NCI-H2171 treated with DMSO at 0.1 percent for 48 hours (cell line): Measurements from ENCODE around the gene PCP2.

Experiments used
- DNase-seq: peaks from one replicate; lab custom pipeline; 2025; lab: John Stamatoyannopoulos, UW

The PCP2 gene

DNA sequence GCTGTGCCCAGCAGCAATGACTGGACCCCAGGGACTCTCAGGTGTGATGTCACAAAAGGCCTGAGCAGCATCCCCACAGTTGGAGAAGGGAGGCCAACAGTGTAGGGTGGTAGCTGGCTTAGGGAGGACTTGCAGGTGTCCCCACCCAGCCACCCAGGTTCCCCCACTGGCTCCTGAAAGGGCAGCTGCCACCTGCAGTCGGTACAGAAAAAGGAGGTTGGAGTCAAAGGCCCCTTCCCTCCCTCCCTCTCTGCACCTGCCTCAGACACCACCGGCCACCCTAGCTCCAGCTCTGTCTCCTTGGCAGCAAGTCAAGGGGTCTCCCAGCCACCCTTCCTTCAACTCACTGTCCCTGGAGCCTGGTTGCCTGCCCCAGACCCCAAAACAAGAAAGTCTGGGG lies at the start of gene PCP2:
Gene PCP2 (minus strand): TSS at position 22 of the 400 bp plus-strand sequence. CDS start 262 bp downstream, outside the sequence.
- no peak for DNase-seq

DNA sequence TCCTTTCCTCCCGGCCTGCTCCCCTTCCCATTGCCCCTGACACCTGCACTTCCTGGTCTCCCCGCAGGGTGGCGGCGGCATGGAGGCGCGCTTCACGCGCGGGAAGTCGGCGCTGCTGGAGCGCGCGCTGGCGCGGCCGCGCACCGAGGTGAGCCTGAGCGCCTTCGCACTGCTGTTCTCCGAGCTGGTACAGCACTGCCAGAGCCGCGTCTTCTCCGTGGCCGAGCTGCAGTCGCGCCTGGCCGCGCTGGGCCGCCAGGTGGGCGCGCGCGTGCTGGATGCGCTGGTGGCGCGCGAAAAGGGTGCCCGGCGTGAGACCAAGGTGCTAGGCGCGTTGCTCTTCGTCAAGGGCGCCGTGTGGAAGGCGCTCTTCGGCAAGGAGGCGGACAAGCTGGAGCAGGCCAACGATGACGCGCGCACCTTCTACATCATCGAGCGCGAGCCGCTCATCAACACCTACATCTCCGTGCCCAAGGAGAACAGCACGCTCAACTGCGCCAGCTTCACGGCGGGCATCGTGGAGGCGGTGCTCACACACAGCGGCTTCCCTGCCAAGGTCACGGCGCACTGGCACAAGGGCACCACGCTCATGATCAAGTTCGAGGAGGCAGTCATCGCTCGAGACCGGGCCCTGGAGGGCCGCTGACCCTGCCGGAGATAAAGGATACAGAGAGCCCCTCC lies 48.8 kb upstream of the PCP2 start:
- no peak for DNase-seq

DNA sequence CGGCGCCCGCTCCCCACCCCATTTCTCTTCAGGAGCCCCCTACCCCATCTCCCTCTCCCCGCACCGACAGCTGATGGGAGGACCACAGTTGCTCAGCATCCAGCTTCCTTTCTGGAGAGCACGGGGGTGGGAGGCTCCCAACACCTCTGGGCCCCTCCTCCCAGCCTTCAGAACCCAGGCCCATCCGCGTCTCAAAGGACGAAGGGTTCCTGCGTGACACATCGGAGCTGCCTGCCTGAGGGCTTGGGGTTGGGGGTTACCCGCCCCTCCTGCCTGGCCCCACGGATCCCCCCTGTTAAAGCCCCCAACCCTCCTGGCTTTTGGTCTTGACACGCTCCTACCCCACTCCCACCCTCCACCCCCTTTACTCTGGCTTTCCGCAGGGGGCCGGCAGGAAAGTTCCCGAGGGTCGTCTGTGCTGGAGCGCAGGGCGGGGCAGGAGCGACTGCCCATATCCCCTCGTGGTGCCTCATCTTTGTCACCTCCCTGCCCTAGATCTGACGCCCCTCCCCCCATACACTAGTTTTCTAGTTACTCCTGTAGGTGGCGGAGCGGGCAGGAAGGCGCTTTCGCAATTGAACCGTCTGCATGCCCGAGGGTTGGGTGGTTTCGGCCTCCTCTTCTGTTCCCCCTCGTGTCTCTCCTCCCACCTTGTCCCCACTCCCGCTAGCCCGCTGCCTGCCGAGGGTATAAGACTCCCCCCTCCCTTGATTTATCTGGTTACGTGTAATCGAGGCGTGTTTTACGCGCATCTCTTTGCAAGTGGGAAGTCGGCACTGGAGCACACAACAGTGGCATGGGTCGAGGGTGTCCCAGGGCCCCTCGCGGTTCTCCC lies 48.0 kb upstream of the PCP2 start:
- DNase-seq, result peak; percentile 33

DNA sequence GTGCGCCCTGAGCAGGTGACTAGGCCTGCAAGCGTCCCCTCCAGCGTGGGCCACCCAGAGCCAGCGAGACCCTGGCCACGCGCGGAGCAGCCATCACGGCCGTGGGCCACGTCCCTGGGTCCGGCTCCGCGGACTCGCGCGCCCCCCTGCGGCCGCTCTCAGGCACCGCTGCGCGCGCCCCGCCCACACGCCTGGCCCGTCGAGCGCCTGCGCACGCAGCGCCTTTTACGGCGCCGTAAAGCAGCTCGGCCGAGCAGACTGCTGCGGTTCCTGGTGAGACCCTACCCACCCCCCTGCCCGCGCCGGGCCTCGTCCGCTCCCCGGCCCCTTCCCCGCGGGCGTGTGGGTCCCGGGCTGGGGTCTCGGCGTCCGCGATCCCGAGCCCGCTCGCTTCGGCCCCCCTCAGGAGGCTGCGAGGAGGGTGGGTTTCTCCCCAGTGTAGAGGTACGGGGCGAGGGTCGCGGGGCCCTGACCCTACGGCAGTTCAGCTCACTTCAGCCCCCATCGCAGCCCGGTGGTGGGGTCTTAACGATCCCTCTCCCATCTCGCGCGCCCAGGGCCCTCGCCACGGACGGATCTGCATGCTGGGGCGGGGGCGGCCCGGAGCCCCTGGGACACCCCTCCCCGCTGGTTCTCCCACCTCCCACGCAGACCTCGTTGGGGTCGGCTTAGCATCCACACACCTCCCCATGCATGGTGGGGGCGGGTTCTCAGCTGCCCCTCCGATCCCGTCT lies 47.3 kb upstream of the PCP2 start, which contains the start of gene TRAPPC5:
Gene TRAPPC5 (plus strand): TSS at position 228 of the 734 bp plus-strand sequence. CDS start 1,421 bp downstream, outside the sequence.
- peak; percentile 71 for DNase-seq

DNA sequence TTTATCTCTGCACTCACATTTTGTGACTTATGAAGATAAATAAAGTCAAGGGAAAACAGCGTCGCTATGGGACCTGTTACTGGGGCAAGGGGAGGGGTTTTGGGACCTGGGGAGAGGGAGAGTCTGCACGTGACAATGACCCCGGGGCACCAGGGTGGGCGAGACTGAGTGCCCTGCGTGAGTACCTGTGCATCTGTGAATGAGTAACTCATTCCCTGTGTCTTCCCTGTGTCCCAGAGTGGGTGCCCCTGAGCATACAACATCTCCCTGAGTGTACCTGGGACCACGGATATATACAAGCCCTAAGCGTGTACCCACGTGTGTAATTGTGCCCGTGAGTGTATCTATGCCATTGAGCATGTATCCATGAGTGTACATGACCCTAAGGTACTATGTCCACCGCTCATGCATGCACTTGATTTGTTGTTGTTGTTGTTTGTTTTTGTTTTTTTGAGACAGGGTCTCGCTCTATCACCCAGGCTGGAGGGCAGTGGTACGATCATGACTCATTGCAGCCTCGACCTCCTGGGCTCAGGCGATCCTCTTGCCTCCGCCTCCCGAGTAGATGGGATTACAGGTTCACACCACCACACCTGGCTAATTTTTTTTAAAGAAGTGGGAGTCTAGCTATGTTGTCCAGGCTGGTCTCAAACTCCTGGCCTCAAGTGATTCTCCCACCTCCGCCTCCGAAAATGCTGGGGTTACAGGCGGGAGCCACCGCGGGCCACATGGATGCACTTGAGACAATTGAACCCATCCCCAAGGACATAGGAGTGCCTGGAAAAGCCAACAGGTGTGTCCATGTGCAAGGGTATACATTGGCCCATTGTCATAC lies 46.5 kb upstream of the PCP2 start:
- DNase-seq, result no peak

DNA sequence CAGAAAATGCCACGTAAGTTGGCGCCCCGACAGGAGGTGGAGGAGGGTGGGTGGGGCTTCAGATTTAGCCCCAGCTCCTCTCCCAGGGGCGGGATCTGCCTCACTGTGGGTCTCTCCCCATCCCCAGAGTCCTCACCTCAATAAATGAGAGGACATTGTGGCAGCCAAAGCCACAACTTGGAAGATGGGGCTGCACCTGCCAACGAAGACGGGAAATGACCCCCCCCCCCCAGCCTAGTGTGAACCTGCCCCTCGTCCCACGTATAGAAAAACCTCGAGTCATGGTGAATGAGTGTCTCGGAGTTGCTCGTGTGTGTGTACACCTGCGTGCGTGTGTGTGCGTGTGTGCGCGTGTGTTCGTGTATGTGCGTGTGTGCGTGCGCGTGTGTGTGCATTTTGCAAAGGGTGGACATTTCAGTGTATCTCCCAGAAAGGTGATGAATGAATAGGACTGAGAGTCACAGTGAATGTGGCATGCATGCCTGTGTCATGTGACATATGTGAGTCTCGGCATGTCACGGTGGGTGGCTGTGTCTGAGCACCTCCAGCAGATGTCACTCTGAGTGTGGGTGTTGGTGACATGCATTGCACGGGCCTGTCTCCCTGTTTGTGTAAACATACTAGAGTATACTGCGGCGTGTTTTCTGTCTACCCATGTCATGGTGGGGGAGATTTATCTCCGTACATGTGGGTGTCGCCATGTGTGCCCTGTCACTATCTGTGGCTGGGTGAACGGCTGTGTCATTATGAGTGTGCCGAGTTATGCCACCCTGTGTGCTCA lies 45.6 kb upstream of the PCP2 start:
- peak; percentile 68 for DNase-seq

DNA sequence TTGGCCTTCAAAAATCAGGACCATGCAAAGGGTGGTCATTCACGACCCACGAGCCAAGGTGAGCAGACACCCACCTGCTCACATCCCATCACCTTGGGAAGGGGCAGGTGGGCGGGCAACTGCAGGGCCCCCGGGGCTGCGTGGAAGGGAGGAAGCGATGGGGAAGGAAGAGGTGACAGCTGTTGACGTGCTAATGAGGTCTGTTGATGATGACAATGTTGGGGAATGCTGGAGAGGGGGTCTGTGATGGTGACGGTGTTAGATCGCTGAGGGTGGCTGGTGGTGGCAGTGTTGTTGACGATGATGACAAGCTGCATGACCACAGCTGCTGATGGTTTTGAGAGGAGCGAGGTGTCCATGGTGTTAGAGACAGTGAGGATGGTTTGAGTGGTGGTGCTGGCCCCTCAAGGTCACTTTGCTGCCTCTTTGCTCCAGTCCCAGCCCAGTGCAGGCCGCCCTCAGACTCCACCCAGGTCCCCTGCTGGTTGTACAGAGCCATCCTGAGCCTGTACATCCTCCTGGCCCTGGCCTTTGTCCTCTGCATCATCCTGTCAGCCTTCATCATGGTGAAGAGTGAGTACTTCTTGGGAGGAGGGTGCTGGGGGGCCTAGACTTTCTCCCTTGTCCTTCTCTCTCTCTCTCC lies 44.3 kb upstream of the PCP2 start:
- no peak for DNase-seq

DNA sequence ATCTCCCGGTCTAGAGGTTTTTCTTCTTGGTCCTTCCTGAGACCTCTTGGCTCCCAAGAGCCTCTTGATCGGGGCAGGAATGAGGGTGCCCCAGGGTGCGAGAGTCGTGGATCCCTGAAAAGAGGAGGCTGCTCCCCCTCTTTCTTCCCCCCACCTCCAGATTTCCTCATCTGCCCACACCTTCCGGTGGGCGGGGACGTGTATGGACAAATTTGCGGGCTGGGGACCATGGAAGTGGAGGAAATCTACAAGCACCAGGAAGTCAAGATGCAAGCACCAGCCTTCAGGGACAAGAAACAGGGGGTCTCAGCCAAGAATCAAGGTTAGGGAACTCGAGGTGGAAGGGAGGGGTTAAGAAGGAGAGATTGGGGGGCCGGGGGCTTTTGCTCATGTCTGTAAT lies 43.3 kb upstream of the PCP2 start, which contains the start of gene MCEMP1:
Gene MCEMP1 (plus strand): TSS at position 237 of the 400 bp plus-strand sequence. CDS start 31 bp downstream, at position 268.
- DNase-seq, result no peak

DNA sequence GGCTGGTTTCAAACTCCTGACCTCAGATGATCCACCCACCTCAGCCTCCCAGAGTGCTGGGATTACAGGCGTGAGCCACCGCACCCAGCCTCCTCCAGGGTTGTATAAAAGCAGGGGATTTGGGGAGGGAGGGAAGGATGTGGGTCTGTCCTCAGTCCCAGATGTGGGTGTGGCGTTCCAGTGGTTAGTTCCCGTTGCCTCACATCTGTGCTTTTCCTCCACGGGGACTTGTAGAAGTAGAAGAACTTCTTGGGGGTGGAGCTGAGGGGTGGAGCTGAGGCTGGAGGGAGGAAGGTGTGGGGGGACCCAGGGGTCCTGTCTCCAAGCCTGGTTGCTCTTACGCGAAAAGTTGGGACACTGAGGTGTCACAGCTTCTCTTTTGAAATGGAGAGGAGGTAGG lies 42.9 kb upstream of the PCP2 start:
- DNase-seq, result no peak

DNA sequence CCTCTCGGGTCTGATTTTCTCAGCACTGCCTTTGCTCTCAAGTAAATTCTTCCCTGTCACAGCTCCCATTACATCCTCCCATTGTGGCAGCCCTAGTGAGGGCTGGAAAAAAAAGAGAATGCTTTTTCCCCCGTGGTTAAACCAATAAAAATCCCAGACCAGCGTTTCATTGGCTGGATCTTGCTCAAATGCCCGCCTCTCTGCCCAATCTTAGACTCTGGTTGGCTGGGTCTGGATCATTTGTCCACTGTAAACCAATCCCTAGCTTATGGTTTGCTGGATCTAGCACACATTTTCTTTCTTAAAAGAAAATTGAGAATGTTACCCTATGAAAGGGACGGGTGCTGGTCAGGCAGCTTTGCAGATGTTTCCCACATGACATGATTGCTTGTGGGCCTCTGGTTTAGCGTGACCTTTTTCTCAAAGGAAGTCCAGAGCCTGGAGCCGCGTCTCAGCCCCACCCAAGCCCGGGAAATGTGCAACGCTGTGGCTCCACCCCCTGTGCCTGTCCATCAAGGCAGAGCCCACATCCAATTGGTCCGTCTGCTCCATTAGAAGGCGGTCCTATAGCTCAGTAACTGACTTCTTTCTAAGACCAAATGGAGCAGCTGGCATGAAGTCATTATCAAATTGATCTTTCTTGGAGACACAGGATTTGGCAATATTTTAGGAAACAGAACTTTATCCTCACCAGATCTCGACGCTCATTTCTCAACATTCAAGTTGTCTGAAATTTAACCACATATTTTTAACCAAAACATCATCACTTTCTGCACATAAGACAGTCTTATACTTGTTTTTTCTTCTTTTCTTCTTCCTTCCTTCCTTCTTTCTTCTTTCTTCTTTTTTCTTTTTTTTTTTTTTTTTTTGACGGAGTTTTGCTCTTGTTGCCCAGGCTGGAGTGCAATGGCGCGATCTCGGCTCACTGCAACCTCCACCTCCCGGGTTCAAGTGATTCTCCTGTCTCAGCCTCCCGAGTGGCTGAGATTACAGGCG lies 40.8 kb upstream of the PCP2 start:
- peak; percentile 86 for DNase-seq

DNA sequence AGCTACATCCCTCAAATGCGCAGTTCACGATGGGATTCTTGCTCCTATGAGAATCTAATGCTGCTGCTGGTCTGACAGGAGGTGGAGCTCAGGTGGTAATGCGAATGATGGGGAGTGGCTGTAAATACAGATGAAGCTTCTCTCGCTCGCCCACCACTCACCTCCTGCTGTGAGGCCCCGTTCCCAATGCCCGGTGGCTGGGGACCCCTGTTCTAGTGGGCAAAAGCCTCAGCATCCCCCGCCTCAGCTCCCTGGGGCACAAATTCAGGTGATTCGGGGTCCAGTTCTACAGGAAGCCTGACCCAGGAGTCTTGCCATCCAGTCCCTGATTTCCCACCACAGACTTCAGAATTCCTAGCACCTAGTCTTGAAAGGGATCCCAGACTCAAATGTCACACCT lies 39.0 kb upstream of the PCP2 start:
- DNase-seq, result no peak

DNA sequence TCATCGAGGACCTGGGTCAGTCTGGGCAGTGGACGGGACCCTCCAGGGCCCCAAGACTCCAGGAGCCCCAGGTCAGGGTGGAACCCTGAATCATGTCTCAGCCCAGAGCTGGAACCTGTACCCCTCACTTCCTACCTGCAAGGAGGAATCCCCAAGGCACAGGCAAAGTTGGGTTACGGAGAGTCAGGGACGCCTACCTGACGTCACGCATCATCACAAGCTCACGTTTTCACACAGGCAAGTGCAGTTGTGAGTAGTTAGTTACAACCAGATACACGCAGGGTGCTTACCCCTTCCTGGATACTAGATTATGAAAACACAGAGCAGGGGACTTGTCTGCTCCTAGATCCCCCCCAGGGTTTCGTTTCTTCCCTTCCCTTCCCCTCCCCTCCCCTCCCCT lies 37.3 kb upstream of the PCP2 start:
- DNase-seq, result no peak

DNA sequence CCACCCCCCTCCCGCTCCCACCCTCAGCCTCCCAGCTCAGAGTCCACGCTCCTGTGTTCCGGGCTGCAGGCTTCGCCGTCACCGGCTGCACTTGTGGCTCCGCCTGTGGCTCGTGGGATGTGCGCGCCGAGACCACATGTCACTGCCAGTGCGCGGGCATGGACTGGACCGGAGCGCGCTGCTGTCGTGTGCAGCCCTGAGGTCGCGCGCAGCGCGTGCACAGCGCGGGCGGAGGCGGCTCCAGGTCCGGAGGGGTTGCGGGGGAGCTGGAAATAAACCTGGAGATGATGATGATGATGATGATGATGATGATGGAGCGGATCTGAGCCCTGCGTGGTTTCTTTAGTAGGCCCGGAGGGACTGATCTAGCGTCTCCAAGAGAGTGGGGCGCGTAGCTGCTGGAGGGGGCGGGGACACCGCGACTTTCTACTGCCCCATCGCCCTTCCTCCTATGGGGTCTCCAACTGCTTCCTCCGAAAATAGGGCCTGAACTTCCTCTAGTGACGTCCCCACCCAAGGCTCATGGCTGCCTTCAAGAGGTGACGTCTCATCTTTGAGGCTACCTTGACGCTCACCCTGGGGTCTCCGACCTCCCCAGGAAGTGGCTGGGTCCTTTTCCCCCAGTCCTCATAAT lies 36.7 kb upstream of the PCP2 start:
- no peak for DNase-seq

DNA sequence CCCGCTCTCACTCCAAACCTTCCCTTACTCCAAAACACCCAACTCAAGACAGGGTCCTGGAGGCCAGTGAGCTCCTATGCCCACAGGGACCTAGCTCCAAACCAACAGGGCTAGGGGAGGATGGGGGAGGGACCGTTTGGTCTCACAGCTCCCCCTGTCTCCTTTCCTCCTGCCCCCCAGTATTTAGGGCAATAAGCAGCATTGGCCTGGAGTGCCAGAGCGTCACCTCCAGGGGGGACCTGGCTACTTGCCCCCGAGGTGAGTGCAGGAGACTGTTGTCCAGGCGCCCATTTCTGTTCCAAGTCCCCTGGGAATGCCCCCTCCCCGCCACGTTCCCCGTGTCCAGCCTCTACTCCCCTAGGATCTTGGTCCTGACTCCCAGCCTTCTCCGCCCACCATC lies 36.1 kb upstream of the PCP2 start:
- no peak for DNase-seq

DNA sequence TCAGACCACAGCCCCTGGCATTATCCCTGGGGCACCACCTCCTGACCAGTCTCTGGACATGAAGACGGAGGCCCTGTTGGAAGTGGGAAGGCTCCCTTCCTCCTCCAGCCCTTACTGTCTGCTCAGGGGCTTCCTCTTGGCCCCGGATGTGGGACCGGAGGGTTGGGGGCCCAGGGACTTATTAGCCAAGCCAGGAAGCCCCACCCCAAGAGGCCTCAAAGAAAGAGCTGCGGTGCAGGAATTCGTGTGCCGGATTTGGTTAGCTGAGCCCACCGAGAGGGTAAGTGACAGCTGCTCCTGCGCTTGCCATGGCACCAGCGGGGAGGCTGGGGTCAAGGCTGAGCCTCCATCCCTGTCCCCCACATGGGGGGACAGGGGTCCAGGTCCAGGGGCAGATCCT lies 35.3 kb upstream of the PCP2 start, which contains the start of gene RETN:
Gene RETN (plus strand): TSS at position 208 of the 400 bp plus-strand sequence. CDS start 278 bp downstream, outside the sequence.
- no peak for DNase-seq

DNA sequence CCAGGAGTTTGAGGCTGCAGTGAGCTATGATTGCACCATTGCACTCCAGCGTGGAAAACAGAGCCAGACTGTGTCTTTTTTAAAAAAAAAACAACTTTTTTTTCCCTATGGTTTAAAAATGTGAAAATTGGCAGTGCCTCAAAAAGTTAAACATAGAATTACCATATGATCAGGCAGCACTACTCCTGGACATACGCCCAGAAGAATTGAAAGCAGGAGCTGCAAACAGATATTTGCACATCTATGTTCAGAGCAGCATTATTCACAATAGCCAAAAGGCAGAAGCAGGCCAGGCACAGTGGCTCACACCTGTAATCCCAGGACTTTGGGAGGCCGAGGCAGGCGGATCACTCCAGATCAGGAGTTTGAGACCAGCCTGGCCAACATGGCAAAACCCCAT lies 31.6 kb upstream of the PCP2 start:
- DNase-seq, result no peak

DNA sequence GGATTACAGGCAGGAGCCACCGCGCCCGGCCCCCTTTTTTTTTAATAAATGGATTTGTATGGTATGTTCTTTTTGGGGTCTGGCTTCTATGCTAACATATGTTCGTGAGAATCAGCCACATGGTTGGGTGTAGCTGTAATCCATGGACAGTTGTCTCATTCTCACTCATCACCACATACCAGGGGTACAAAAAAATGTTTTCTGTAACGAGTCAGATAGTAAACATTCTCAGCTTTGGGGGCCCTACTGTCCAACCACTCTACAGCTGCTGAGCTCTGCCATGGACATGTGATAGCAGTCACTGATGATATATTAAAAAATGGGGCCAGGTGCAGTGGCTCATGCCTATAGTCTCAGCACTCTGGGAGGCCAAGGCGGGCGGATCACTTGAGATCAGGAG lies 30.2 kb upstream of the PCP2 start:
- no peak for DNase-seq

DNA sequence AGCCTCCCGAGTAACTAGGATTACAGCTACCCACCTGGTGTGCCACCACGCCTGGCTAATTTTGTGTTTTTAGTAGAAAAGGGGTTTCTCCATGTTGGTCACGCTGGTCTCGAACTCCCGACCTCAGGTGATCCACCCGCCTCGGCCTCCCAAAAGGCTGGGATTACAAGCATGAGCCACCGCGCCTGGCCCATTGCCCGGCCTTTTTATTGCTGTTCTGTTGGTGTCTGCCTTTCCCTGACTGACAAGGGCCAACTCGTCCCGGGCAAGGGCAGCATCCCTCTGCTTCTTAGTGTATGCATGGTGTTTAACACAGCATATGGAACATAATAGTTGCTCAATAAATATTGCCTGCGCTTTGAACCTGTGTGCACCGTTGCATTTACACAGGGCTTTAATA lies 29.1 kb upstream of the PCP2 start:
- DNase-seq, result no peak
